ENCODE measurements around the gene TRMT61B. TPM values are rescaled to one million over a fixed set of nuclear protein-coding genes. Genes with fewer than 3 reads are reported as not detected.
A peak's percentile ranks its signal among the peaks of the same experiment; 100 is the strongest.

Gene TRMT61B
- total and polyA plus RNA-seq, 10 of the 15 experiments (the other 5 are each of a cell fraction or from before 2014, with no cell fraction given), result 12.8 to 23.7 (median 18.1) TPM

- TF ChIP-seq PBX3 (IDR thresholded peaks at IDR 0.05; ENCODE audit: insufficient replicate concordance, low read depth, low read length) (no peak), NBN (IDR thresholded peaks at IDR 0.05) (no peak)
Measured at GRCh38 chr2:28895189-28895893, 25.2 kb upstream of the TRMT61B start (continued).

DNA sequence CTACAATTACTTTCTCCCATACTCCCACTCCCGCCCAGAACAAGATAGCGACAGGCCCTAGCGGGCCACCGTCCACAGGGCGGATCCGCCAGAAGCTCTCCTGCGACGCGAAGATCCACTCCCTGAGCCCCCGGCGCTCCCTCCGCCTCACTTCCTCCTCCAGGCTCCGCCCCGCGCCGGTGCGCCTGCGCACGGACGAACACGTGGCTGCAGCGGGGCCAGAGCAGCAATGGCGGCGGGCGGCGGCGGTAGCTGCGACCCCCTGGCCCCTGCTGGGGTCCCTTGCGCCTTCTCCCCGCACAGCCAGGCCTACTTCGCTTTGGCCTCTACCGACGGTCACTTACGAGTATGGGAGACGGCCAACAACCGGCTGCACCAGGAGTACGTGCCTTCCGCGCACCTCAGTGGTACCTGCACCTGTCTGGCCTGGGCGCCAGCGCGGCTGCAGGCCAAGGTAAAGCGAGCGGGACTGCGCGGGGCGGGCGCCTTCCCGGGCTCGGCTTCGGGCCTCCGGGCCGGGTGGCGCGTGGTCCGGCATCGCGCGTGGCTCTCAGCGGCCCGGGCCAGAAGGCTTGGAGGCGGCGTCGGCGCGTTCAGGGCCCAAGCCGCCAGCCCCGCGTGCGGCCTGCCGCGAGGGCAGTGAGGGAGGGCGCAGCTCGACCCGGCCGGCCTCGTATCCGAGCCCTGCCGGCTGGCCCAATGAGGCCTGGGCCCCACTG, 24.5 kb upstream of the TRMT61B start, which contains the start of gene WDR43:
Gene WDR43 (plus strand): TSS at position 198 of the 719 bp plus-strand sequence. CDS start 32 bp downstream, at position 230.
- in situ Hi-C loops (cut with MboI) (no loop called here), intact Hi-C loops (cut with micrococcal nuclease; ENCODE audit: unreplicated experiment) (loop anchor here (1.0 to 10.0 kb wide), 3 partner anchors 24 to 327 kb away; partner anchors contain the start of genes PPP1CB and TRMT61B)
- peak within 1 kb of the TSS; percentile 91 for H3K9ac ChIP-seq (ENCODE audit: control insufficient read depth, insufficient read depth, low read length)
- peak within 1 kb of the TSS; percentile 83 for H2AFZ ChIP-seq (ENCODE audit: control insufficient read depth, low read depth, low read length)
- ChIA-PET RAD21 (ENCODE audit: unreplicated experiment) (interaction anchor here (1.0 kb wide), 1 partner anchor 24 kb away, joined by 3 read pairs; the partner anchor contains the start of gene TRMT61B), POLR2A (interaction anchor here (0.6 to 2.6 kb wide), 3 partner anchors 10 to 52 kb away, joined by 4 to 12 read pairs (median 10); partner anchors contain the start of gene TRMT61B), CTCF (interaction anchor here (2.1 to 2.5 kb wide), 2 partner anchors 10 to 25 kb away, joined by 7 to 11 read pairs; partner anchors contain the start of gene TRMT61B), SMC1A (ENCODE audit: uncharacterized antibody, unreplicated experiment) (no interaction called here)
- peak within 1 kb of the TSS; percentile 97 for H3K4me3 ChIP-seq
- no peaks in the 10 kb centered on the region for H3K4me1 ChIP-seq (ENCODE audit: control insufficient read depth, insufficient read depth, low read length)
- DNase-seq (ENCODE audit: low read depth, low spot score) (peak; percentile 94), ATAC-seq (peak; percentile 88), FAIRE-seq (peak; percentile 84)
- H3K27ac ChIP-seq (ENCODE audit: control insufficient read depth, insufficient read depth), result peak within 1 kb of the TSS; percentile 88
- peak within 1 kb of the TSS; percentile 52 for H3K4me2 ChIP-seq (ENCODE audit: control insufficient read depth, insufficient read depth)
- BruUV-seq (replicated peaks), result TSS peak; percentile 85
- no peaks in the 10 kb centered on the region for H3K9me3 ChIP-seq (replicated peaks; ENCODE audit: control insufficient read depth, insufficient read depth, low read length)
- WGBS (ENCODE audit: insufficient coverage, insufficient replicate concordance, low lambda C conversion rate, missing lambda C conversion rate), result 1% methylated on average over 78 of the region's 79 CpGs
- H3K36me3 ChIP-seq (ENCODE audit: control insufficient read depth in 2 of 2, insufficient read depth in 2 of 2, low read length in 1 of 2), result no peaks in the 10 kb centered on the region
- peaks cover 52% of the 10 kb centered on the region for H3K79me2 ChIP-seq (ENCODE audit: control insufficient read depth, insufficient read depth, low read length)
- no peaks in the 10 kb centered on the region for H3K27me3 ChIP-seq (replicated peaks in 1 of 2; ENCODE audit: control insufficient read depth in 2 of 2, insufficient read depth in 2 of 2, low read length in 1 of 2)
- H4K20me1 ChIP-seq (ENCODE audit: control insufficient read depth, insufficient read depth), result no peaks in the 10 kb centered on the region
- TF ChIP-seq KLF5 (IDR thresholded peaks at IDR 0.05; ENCODE audit: partially characterized antibody) (peak; percentile 76), POLR2AphosphoS5 (IDR thresholded peaks at IDR 0.05; ENCODE audit: low read length) (peak; percentile 85), POLR2AphosphoS2 (IDR thresholded peaks at IDR 0.05; ENCODE audit: low read depth, low read length) (peak; percentile 81; the same call in 1 of the 2 replicates), ATF3 (IDR thresholded peaks at IDR 0.05; ENCODE audit: borderline replicate concordance, extremely low read depth, low read depth, low read length) (peak; percentile 84; the same call in 1 of the 2 replicates), GABPA (IDR thresholded peaks at IDR 0.05; ENCODE audit: low read depth) (peak; percentile 75), ESRRA (IDR thresholded peaks at IDR 0.05; ENCODE audit: low read length) (no peak), CREB1 (IDR thresholded peaks at IDR 0.05; ENCODE audit: low read depth) (peak; percentile 93), KDM1A (IDR thresholded peaks at IDR 0.05; ENCODE audit: borderline replicate concordance) (no peak), TARDBP (IDR thresholded peaks at IDR 0.05; ENCODE audit: borderline replicate concordance) (0 out of 2 replicates have a peak, but pooled peaks have one; percentile 6), GATAD2B (conservative IDR thresholded peaks at IDR 0.05; ENCODE audit: low read depth) (peak; percentile 76), SREBF1 (IDR thresholded peaks at IDR 0.05; ENCODE audit: low read length) (no peak)
- TF ChIP-seq, protein P1, sequence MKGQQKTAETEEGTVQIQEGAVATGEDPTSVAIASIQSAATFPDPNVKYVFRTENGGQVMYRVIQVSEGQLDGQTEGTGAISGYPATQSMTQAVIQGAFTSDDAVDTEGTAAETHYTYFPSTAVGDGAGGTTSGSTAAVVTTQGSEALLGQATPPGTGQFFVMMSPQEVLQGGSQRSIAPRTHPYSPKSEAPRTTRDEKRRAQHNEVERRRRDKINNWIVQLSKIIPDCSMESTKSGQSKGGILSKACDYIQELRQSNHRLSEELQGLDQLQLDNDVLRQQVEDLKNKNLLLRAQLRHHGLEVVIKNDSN (IDR thresholded peaks at IDR 0.05; ENCODE audit: borderline replicate concordance, extremely low read length, insufficient read depth, low read depth, low read length), result peak; percentile 92
- TF ChIP-seq, protein P2, sequence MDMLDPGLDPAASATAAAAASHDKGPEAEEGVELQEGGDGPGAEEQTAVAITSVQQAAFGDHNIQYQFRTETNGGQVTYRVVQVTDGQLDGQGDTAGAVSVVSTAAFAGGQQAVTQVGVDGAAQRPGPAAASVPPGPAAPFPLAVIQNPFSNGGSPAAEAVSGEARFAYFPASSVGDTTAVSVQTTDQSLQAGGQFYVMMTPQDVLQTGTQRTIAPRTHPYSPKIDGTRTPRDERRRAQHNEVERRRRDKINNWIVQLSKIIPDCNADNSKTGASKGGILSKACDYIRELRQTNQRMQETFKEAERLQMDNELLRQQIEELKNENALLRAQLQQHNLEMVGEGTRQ (IDR thresholded peaks at IDR 0.05; ENCODE audit: borderline replicate concordance, low read depth, low read length), result peak; percentile 64
- TF ChIP-seq, protein P3, sequence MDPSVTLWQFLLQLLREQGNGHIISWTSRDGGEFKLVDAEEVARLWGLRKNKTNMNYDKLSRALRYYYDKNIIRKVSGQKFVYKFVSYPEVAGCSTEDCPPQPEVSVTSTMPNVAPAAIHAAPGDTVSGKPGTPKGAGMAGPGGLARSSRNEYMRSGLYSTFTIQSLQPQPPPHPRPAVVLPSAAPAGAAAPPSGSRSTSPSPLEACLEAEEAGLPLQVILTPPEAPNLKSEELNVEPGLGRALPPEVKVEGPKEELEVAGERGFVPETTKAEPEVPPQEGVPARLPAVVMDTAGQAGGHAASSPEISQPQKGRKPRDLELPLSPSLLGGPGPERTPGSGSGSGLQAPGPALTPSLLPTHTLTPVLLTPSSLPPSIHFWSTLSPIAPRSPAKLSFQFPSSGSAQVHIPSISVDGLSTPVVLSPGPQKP (IDR thresholded peaks at IDR 0.05; ENCODE audit: low read depth, low read length), result peak; percentile 57; the same call in 1 of the 2 replicates

Measured in GM12878 (cell line).